Dermis microvascular lymphatic vessel endothelial cell (primary cell): ENCODE data around the gene MRPL21. TPM values are rescaled to one million over a fixed set of nuclear protein-coding genes. Genes with fewer than 3 reads are reported as not detected.
A peak's percentile ranks its signal among the peaks of the same experiment; 100 is the strongest.

Experiments
- DNase-seq, 2 donors: peaks; one replicate each; pipeline versions ENCODE4 v3.0.0 to v3.0.0-alpha.2; 2010; ENCODE audit warnings: low read depth in 2 of 2
- total RNA-seq: library from RNA; depleted of rRNA; stranded (reverse); fragments of >200 nt; gene quantifications from 2 replicates; pipeline ENCODE4 v1.2.1, GENCODE V29; 2014

The MRPL21 gene
- total RNA-seq = 45.4 and 75.1 TPM in 2 replicates

- DNase-seq = peak; percentile 56 to 86
Measured at GRCh38 chr11:68903288-68904247, at the start of gene MRPL21, which contains the start of gene IGHMBP2. Gene MRPL21 (minus strand): TSS chr11:68903832. CDS start chr11:68903810, 22 bp downstream. Gene IGHMBP2 (plus strand): TSS chr11:68903891. CDS start chr11:68903953, 62 bp downstream.

GRCh38 chr11:68950762-68951161 lies 47.1 kb upstream of the MRPL21 start:
- DNase-seq = no peak

DNA sequence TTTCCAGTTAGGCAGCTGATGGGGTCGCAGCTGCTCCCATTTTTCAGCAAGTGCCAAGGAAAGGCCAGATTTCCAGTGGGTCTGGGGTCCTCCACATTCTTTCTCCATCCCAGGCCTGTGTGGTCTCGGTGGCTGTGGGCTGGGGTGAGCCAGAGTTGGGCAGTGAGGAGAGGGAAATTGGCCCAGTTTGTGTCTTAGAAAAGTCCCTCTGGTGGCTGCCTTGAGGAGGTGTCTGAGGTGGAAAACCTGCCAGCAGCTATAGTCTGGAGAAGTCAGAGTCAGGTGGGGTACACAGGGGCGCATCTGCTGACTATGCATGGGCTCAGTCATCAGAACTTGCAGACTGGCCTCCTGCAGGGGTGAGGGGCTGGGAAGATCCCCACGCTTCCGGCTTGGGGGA lies 46.6 kb upstream of the MRPL21 start:
- peak in 1 of 2 donors; percentile 32 for DNase-seq

GRCh38 chr11:68948935-68949334 lies 45.3 kb upstream of the MRPL21 start:
- no peak for DNase-seq

- DNase-seq = no peak
Measured at GRCh38 chr11:68948496-68948895, 44.9 kb upstream of the MRPL21 start.

- DNase-seq = no peak
Measured at GRCh38 chr11:68947151-68947550, 43.5 kb upstream of the MRPL21 start.

- peak; percentile 67 to 71 for DNase-seq
Measured at GRCh38 chr11:68946416-68947090, 42.9 kb upstream of the MRPL21 start.

GRCh38 chr11:68942751-68943271 lies 39.2 kb upstream of the MRPL21 start:
- no peak for DNase-seq

- DNase-seq = no peak
Measured at GRCh38 chr11:68942095-68942620, 38.5 kb upstream of the MRPL21 start.

DNA sequence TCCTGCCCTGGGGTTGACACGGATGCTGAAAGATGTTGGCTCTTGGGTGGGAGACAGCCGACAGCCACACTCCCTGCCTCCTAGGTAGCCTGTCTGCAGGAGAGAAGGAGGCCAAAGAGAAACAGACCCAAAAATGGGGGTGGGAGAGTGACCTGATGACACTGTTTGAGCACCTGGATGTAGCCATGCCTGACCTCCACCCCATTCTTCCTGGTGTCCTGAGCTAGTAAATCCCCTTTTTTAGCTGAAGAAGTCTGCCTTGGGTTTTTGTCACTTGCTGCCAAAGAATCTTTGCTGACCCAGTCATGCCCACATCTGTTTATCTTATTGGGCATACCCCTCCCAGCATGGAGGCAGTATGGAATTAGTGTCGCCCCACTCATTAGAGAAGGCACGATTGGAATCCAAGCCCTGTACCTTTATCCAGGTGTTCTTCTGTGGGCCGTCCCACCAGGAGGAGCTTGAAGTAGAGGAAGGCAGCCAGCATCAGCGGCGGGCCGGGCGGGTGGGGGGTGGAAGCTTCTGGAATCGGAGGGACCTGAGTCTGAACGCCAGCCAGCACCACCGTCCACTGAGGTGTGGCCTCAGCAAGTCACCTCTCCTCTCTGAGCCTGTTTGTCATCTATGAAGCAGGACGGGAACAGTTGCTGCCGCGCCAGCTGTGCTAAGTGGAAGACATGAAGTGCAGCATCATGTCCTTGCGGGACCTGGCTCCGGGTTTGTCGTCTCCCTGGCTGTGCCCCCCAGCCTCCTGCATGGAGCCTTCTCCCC lies 37.9 kb upstream of the MRPL21 start:
- no peak for DNase-seq

GRCh38 chr11:68940651-68941323 lies 37.2 kb upstream of the MRPL21 start:
- DNase-seq = no peak

DNA sequence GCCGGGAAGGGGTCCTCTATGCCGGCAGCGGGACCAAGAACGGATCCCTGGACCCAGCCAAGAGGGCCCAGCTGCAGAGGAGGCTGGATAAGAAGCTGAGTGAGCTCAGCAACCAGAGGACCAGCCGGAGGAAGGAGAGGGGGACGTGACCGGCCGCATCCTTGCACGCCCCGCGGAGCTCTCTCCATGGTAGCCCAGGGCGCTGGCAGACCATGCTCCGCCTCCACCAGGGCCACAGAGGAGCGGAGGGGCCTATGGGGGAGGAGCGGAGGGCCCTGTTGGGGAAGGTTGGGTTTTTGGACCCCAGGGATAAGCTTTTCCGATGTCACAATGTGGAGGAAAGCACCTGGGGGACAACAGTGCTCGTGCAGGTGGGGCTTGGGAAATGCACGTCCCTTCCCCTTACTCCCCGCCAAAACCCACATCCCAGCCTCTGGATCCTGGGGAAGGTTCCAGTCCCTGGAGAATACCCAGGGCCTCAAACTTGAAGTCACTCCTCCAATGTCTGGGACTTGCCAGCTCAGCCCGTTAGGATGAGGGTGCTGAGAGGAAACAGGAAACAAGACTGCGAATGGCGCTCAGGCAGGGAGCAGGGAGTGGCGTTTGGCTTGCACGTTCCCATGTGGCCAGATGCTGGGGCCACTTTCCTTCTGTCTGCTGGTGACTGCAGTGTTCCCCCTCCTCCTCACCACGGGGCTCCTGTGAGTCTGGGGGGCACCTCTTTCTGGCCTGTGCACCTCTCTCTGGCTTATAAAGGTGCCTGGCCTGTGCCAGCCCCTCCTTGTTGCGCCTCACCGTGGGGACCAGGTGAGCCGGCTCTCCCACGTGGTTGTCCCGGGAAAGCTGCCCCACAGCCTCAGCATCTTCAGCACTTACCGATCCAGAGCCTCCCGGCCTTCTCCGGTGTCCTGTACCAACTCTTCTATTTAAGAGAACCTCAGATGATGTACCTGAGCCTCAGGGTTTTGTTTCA lies 36.2 kb upstream of the MRPL21 start:
- no peak for DNase-seq

- no peak for DNase-seq
Measured at GRCh38 chr11:68938816-68939582, 35.4 kb upstream of the MRPL21 start.

- DNase-seq = no peak
Measured at GRCh38 chr11:68938088-68938487, 34.5 kb upstream of the MRPL21 start.

- DNase-seq = no peak
Measured at GRCh38 chr11:68936676-68937620, 33.3 kb upstream of the MRPL21 start.

DNA sequence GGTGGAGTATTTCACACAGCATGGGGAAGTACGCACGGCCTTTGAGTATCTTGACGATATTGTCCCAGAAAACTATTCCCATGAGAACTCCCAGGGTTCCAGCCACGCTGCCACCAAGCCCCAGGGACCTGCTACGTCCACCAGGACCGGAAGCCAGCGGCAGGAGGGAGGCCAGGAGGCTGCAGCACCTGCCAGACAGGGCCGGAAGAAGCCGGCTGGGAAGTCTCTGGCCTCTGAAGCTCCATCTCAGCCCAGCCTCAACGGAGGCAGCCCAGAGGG lies 32.7 kb upstream of the MRPL21 start:
- DNase-seq = no peak

DNA sequence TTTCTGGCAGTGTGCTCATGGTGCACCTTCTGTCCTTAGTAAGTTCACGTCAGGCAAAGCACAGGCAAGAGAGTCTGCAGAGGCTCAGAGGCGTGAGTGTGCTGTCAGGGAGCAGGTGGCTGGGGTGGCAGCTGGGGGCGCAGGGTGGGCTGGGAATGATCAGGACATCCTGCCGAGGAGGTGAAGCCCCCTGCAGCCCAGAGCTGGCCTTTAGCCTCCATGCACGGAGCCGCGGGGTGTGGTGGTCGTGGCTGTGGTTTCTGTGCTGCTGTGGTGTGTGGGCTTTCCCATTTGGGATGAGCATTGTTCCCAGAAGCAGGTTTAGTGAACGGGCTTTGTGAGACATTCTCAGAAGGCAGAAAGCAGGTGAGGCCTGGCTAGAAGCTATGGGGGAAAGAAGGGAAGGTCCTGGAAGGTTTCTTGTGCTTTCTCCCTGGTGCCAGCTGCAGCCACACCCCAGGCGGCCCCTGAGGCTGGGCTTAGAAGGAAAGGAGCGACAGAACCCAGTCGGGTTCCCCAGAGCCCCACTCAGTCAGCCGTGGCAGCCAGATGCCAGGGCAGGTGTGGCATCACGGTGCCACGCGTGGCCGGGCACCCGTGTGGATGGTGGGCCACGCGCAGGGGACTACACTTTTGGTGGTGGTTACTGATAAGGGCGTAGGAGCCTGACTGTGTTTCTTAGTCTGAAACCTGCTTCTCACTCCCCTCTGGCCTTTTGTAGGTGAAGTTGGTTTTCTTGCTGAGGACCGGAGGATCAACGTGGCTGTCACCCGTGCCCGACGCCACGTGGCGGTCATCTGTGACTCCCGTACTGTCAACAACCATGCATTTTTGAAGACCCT lies 32.1 kb upstream of the MRPL21 start:
- DNase-seq = no peak
